Activated CD4-positive, alpha-beta memory T cell treated with anti-CD3 and anti-CD28 coated beads for 36 hours (primary cell): ENCODE results near the gene KAT8. TPM values are rescaled to one million over a fixed set of nuclear protein-coding genes. Genes with fewer than 3 reads are reported as not detected.
A peak's percentile ranks its signal among the peaks of the same experiment; 100 is the strongest.
"Not testable (repeated sequence)": the region's sequence is repeated elsewhere in the genome, so short reads cannot be mapped to it uniquely, and the experiment has no call there.

Source experiments
- CTCF ChIA-PET: fragments of 350-600 bp; sonication (Branson Sonifier 250); formaldehyde crosslinking; loops from one replicate; lab custom pipeline; 2021; ENCODE audit warnings: antibody characterized with exemption, inconsistent platforms; lab: Charles Lee
- POLR2A ChIA-PET: fragments of 350-600 bp; sonication (Branson Sonifier 250); formaldehyde crosslinking; loops from one replicate; lab custom pipeline; 2021; ENCODE audit warnings: antibody characterized with exemption; lab: Charles Lee
- DNase-seq: peaks from one replicate; pipeline ENCODE4 v3.0.0-alpha.2; 2020
- H3K27ac Mint-ChIP-seq: one replicate; pipeline ENCODE4 v1.8.0; 2021; ENCODE audit warnings: mixed read lengths
- H3K27me3 Mint-ChIP-seq: one replicate; pipeline ENCODE4 v1.8.0; 2021; ENCODE audit warnings: mixed read lengths
- H3K36me3 Mint-ChIP-seq: one replicate; pipeline ENCODE4 v1.8.0; 2021; ENCODE audit warnings: mixed read lengths
- H3K4me1 Mint-ChIP-seq: one replicate; pipeline ENCODE4 v1.8.0; 2021; ENCODE audit warnings: low read depth, mixed read lengths
- H3K4me3 Mint-ChIP-seq: one replicate; pipeline ENCODE4 v1.8.0; 2021; ENCODE audit warnings: mild to moderate bottlenecking, mixed read lengths
- H3K9me3 Mint-ChIP-seq: one replicate; pipeline ENCODE4 v1.8.0; 2021; ENCODE audit warnings: mixed read lengths
- intact Hi-C: fragments of 100-400 bp; cut with micrococcal nuclease; formaldehyde crosslinking; loops from one replicate; pipeline ENCODE4 v1.15.1; 2023
- total RNA-seq, 2 experiments: library from RNA; stranded (reverse); gene quantifications; one replicate each; pipeline ENCODE4 v1.2.3, GENCODE V29; 2021

KAT8 gene
- total RNA-seq, 2 experiments from 2014 or later, result 48.8 to 49.6 TPM

DNA sequence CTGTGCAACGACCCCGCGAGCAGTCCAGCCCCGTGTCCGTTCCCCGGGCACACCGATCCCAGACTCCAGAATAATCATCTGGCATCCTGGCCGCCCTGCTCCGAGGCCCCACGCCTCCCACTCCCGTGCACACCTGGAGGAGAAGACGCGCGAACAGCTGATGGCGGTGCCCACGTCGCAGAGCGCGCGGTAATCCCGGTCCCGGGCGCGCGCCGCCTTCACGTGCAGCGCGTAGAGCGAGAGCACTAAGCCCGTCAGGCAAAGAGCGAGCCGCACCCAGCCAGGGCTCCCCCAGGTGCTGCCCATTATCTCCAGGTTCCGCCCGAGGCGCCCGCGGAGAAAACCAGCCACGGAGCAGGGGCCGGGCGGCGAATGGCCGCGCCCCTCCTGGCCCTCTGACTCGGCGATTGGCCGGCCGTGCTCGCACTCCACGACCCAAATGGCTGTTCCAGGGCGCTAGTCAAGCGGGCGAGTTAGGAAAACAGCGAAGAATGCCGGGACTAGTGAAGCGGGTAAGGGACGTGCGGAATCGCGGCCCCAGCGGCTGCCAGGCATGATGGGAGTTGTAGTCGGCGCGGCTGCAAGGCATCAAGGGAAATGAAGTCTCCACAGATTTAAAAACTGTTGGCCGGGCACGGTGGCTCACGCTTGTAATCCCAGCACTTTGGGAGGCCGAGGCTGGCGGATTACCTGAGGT is 22.9 kb upstream of the KAT8 start, which contains the start of gene VKORC1:
TSS of gene VKORC1 (minus strand) at position 374 of the 697 bp plus-strand sequence. CDS start at position 306, 68 bp downstream.
- CTCF ChIA-PET, result interaction anchor here (0.7 to 2.7 kb wide), 5 partner anchors 48 to 153 kb away, joined by 3 to 11 read pairs (median 3); partner anchors contain the start of gene HSD3B7
- DNase-seq, result peak; percentile 95
- peak within 1 kb of the TSS; percentile 84 for H3K27ac Mint-ChIP-seq
- peak within 1 kb of the TSS; percentile 93 for H3K4me3 Mint-ChIP-seq
- H3K36me3 Mint-ChIP-seq, result peaks cover 6% of the 10 kb centered on the region
- H3K27me3 Mint-ChIP-seq, result no peaks in the 10 kb centered on the region
- POLR2A ChIA-PET, result interaction anchor here (0.7 to 2.9 kb wide), 7 partner anchors 12 to 95 kb away, joined by 3 to 16 read pairs (median 3); partner anchors contain the start of genes ZNF646 and ZNF668
- H3K4me1 Mint-ChIP-seq, result peaks cover 24% of the 10 kb centered on the region
- intact Hi-C loops, result loop anchor here (1.0 to 5.0 kb wide), 7 partner anchors 14 to 774 kb away; partner anchors contain the start of genes BCKDK, HSD3B7, KAT8 and SETD1A
- H3K9me3 Mint-ChIP-seq, result no peaks in the 10 kb centered on the region

DNA sequence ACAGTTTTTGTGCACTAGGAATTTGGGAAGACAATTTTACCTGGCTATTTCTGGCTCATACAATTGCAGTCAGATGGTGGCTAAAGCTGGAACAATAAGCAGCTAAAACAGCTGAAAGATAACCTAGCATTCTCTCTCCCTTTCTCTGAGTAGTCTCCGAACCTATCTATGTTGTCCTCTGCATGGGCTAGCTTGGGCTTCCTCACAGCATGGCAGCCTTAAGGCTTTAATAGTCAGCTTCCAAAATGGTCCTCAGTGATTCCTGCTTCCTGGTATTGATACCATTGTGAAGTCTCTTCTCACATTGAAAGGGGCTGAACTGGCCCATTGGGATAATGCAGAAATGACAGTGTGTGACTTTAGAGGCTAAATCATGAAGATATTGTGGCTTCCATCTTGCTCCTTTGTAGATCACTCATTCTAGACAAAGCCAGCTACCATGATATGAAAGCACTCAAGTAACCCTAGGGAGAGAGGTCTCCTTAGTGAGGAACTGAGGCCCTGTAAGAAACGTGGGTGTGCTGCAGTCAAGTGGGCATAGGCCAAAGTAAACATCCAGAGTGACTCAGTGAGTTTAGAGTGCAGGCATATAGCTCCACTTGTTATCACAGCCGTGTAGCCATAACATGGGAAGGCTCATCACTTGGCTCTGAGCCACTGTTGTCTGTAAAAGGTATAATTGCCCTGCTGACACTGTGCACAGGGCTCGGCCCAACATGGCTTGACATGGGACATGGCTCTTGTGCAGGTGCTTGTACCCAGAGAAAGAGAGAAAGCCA is 17.4 kb upstream of the KAT8 start:
- intact Hi-C loops, result no loop called here
- DNase-seq, result no peak
- POLR2A ChIA-PET, result no interaction called here
- no peak overlapping the region for H3K27ac Mint-ChIP-seq
- H3K4me3 Mint-ChIP-seq, result no peak overlapping the region
- no peaks in the 10 kb centered on the region for H3K27me3 Mint-ChIP-seq
- no peaks in the 10 kb centered on the region for H3K36me3 Mint-ChIP-seq
- peaks cover 4% of the 10 kb centered on the region for H3K9me3 Mint-ChIP-seq
- peaks cover 9% of the 10 kb centered on the region for H3K4me1 Mint-ChIP-seq
- CTCF ChIA-PET, result interaction anchor here (1.0 to 2.0 kb wide), 4 partner anchors 18 to 158 kb away, joined by 3 to 6 read pairs (median 3); partner anchors contain the start of gene KAT8

DNA sequence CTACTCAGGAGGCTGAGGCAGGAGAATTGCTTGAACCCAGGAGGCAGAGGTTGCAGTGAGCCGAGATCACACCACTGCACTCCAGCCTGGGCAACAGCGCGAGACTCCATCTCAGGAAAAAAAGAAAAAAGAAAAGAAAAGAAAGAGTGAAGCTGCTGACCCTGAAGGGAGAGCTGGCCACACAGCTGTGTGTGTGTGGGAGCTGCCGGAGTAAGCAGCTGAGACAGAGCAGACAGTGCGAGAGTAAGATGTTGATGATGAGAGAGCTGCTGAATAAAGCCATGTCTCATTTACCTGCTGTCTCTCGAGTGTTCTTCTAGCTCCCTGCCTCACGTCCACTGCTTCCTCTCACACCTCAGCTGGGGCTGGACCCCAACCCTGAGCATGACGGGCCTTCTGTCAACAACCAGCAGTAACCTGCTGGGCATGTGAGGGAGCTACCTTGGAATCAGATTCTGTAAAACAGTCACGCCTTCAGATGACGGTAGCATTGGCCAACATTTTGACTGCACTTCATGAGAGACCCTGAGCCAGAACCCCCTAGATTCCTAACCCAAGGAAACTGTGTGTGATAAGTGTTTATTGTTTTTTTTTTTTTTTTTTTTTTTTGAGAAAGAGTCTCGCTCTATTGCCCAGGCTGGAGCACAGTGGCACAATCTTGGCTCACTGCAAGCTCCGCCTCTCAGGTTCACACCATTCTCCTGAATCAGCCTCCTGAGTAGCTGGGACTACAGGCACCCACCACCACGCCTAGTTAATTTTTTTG is 16.4 kb upstream of the KAT8 start:
- H3K36me3 Mint-ChIP-seq, H3K9me3 Mint-ChIP-seq, POLR2A ChIA-PET, H3K27me3 Mint-ChIP-seq, H3K27ac Mint-ChIP-seq, DNase-seq, H3K4me1 Mint-ChIP-seq, H3K4me3 Mint-ChIP-seq, intact Hi-C loops: not testable (repeated sequence)
- CTCF ChIA-PET, result interaction anchor here (1.0 to 1.1 kb wide), 3 partner anchors 17 to 159 kb away, joined by 3 to 6 read pairs (median 3); partner anchors contain the start of gene KAT8

- CTCF ChIA-PET, result no interaction called here
Measured at GRCh38 chr16:31105677-31106213, 11.7 kb upstream of the KAT8 start.

DNA sequence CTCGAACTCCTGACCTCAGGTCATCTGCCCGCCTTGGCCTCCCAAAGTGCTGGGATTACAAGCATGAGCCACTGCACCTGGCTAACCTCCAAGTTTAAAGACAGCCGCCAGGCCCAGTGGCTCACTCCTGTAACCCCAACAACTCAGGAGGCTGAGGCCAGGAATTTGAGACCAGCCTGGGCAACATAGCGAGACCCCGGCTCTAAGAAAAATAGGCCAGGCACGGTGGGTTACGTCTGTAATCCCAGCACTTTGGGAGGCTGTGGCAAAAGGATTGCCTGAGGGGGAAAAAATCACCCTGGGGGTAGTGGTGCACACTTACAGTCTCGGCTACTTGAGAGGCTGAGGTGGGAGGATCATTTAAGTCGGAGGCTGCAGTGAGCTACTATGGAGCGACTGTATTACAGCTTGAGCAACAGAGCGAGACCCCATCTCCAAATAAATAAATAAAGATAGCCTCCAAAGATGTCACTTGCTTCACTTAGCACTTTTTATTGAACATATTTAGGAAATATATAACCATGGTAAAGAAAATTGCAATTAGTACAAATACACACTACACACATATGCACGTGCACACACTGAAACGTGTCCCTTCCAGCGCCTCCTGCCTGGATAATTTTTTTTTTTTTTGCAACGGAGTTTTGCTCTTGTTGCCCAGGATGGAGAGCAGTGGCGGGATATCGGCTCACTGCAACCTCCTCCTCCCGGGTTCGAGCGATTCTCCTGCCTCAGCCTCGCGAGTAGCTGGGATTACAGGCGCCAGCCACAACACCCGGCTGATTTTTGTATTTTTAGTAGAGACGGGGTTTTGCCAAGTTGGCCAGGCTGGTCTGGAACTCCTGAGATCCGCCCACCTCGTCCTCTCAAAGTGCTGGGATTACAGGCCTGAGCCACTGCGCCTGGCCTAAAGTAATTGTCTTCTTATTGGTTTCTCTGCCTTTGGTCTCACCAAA is 10.7 kb upstream of the KAT8 start:
- POLR2A ChIA-PET, result interaction anchor here (1.3 to 2.7 kb wide), 3 partner anchors 11 to 73 kb away, joined by 3 to 9 read pairs (median 5); partner anchors contain the start of genes FUS and KAT8
- CTCF ChIA-PET, result interaction anchor here (1.0 to 1.9 kb wide), 2 partner anchors 11 to 353 kb away, joined by 3 to 6 read pairs; partner anchors contain the start of gene KAT8
- DNase-seq, result no peak
- intact Hi-C loops, result loop anchor here (2.0 to 5.0 kb wide), 2 partner anchors 36 to 74 kb away; partner anchors contain the start of gene STX4
- Mint-ChIP-seq H3K9me3 (no peaks in the 10 kb centered on the region), H3K4me1 (peaks cover 18% of the 10 kb centered on the region), H3K4me3 (peak overlapping the region; percentile 80), H3K36me3 (peaks cover 10% of the 10 kb centered on the region), H3K27ac (peak overlapping the region; percentile 90), H3K27me3 (no peaks in the 10 kb centered on the region)

More at GRCh38 chr16:31105677-31106213, 11.7 kb upstream of the KAT8 start:
- Mint-ChIP-seq H3K4me3 (no peak overlapping the region), H3K36me3 (peaks cover 9% of the 10 kb centered on the region), H3K9me3 (no peaks in the 10 kb centered on the region), H3K27ac (peak overlapping the region; percentile 45), H3K27me3 (no peaks in the 10 kb centered on the region), H3K4me1 (peaks cover 18% of the 10 kb centered on the region)
- intact Hi-C loops, result loop anchor here (2.0 to 5.0 kb wide), 2 partner anchors 37 to 73 kb away; partner anchors contain the start of gene STX4
- DNase-seq, result peak; percentile 86
- POLR2A ChIA-PET, result no interaction called here

- intact Hi-C loops, result loop anchor here (2.0 to 5.0 kb wide), 2 partner anchors 35 to 75 kb away; partner anchors contain the start of gene STX4
- Mint-ChIP-seq H3K27me3 (no peaks in the 10 kb centered on the region), H3K27ac (peak overlapping the region; percentile 90), H3K4me1 (peaks cover 18% of the 10 kb centered on the region), H3K4me3 (peak overlapping the region; percentile 80), H3K9me3 (no peaks in the 10 kb centered on the region), H3K36me3 (peaks cover 12% of the 10 kb centered on the region)
- CTCF ChIA-PET, result interaction anchor here (1.0 to 1.9 kb wide), 3 partner anchors 10 to 353 kb away, joined by 3 to 6 read pairs (median 4); partner anchors contain the start of gene KAT8
- DNase-seq, result peak; percentile 76
- POLR2A ChIA-PET, result interaction anchor here (1.3 to 2.7 kb wide), 3 partner anchors 10 to 72 kb away, joined by 3 to 9 read pairs (median 5); partner anchors contain the start of genes FUS and KAT8
Measured at GRCh38 chr16:31107465-31107867, 10.0 kb upstream of the KAT8 start.

- Mint-ChIP-seq H3K27ac (peak within 1 kb of the TSS; percentile 90), H3K4me1 (peaks cover 18% of the 10 kb centered on the region), H3K36me3 (peaks cover 12% of the 10 kb centered on the region), H3K27me3 (no peaks in the 10 kb centered on the region), H3K4me3 (peak within 1 kb of the TSS; percentile 80), H3K9me3 (no peaks in the 10 kb centered on the region)
- intact Hi-C loops, result loop anchor here (2.0 to 5.0 kb wide), 2 partner anchors 13 to 76 kb away; partner anchors contain the start of genes STX4 and VKORC1
- ChIA-PET CTCF (interaction anchor here (1.0 to 1.9 kb wide), 3 partner anchors 9 to 123 kb away, joined by 3 to 6 read pairs (median 4); partner anchors contain the start of genes HSD3B7 and KAT8), POLR2A (interaction anchor here (1.3 to 2.7 kb wide), 3 partner anchors 9 to 72 kb away, joined by 3 to 9 read pairs (median 5); partner anchors contain the start of genes FUS and KAT8)
- DNase-seq, result peak; percentile 84
Measured at GRCh38 chr16:31108035-31108793, 9.2 kb upstream of the KAT8 start, which contains the start of gene BCKDK. BCKDK (plus strand) TSS chr16:31108386; CDS start chr16:31109224, 838 bp downstream.

- POLR2A ChIA-PET, result interaction anchor here (2.7 kb wide), 1 partner anchor 8 kb away, joined by 9 read pairs; the partner anchor contains the start of gene KAT8
- DNase-seq, result no peak
- peaks cover 23% of the 10 kb centered on the region for H3K4me1 Mint-ChIP-seq
- no peaks in the 10 kb centered on the region for H3K9me3 Mint-ChIP-seq
- H3K27me3 Mint-ChIP-seq, result no peaks in the 10 kb centered on the region
- peak overlapping the region; percentile 76 for H3K4me3 Mint-ChIP-seq
- peaks cover 12% of the 10 kb centered on the region for H3K36me3 Mint-ChIP-seq
- H3K27ac Mint-ChIP-seq, result no peak overlapping the region
- CTCF ChIA-PET, result interaction anchor here (1.2 kb wide), 1 partner anchor 124 kb away, joined by 3 read pairs; the partner anchor contains the start of gene HSD3B7
- intact Hi-C loops, result loop anchor here (2.0 to 5.0 kb wide), 2 partner anchors 14 to 77 kb away; partner anchors contain the start of genes STX4 and VKORC1
Measured at GRCh38 chr16:31108794-31109558, 8.5 kb upstream of the KAT8 start.
